ENCODE results near the gene C2CD2.

Gene C2CD2

DNA sequence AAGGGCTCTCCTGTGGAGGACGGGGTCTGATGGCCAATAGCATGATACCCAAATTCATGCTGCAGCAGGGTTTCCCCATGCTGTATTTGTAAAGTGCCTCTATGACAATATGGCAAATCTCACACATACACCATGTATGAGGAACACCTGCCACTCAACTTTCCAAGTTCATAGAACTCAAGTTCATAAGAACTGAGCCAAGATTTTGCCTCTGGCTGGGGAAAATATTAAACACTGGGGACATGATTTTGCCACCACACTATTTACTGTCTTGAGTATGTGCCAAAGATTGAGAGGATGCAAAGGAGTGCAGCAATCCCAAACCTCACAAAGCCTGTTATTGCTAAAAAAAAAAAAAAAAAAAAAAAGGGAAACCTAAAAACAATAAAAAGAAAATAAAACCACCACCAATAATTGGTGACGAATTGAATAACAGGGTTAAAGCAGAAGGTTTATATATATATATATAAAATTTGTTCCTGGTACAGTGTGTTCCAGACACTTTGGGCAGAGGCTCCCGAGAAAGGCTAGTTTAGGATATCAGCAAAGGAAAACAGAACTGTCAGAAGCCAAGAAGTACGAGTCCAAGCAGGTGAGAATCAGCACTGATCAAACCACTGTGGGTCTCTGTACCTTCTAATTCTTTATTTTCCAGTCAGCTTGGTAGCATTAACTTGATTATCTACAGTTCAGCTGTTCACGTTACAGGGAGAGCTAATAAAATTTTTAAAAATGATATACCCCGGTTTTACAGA lies 32.0 kb upstream of the C2CD2 start:
- no peak for TF ChIP-seq CTCF (IDR thresholded peaks at IDR 0.05; ENCODE audit: insufficient read depth, low read depth, low read length, missing control alignments)
- DNase-seq (ENCODE audit: low read depth) = no peak
- H3K4me3 ChIP-seq (ENCODE audit: low read length) = no peak overlapping the region

- no peak for DNase-seq (ENCODE audit: low read depth)
- TF ChIP-seq CTCF (IDR thresholded peaks at IDR 0.05; ENCODE audit: insufficient read depth, low read depth, low read length, missing control alignments) = no peak
- H3K4me3 ChIP-seq (ENCODE audit: low read length) = no peak overlapping the region
Measured at GRCh38 chr21:41983229-41983628, 29.4 kb upstream of the C2CD2 start.

DNA sequence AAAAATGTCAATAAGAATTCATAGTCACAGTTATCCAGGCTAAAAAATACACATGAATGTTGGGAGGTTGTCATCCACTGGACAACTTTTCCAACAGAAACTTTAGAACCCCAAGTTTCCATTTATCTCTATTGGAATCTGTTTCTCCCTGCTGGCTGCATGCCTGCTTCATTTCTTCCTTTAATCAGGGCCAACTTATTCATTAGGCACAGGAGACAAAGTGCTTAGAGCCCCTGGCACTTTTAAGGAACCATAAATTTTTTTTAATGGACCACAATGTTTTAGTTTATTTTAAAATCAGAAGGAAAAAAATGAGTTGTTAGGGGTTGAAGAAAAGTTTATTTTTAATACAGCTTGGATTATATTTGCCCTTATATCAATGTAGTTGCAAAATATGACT lies 26.7 kb upstream of the C2CD2 start:
- TF ChIP-seq CTCF (IDR thresholded peaks at IDR 0.05; ENCODE audit: insufficient read depth, low read depth, low read length, missing control alignments) = no peak
- H3K4me3 ChIP-seq (ENCODE audit: low read length) = no peak overlapping the region
- DNase-seq (ENCODE audit: low read depth) = no peak

GRCh38 chr21:41979751-41980369 lies 26.0 kb upstream of the C2CD2 start:
- no peak overlapping the region for H3K4me3 ChIP-seq (ENCODE audit: low read length)
- DNase-seq (ENCODE audit: low read depth) = no peak
- TF ChIP-seq CTCF (IDR thresholded peaks at IDR 0.05; ENCODE audit: insufficient read depth, low read depth, low read length, missing control alignments) = no peak

GRCh38 chr21:41979335-41979734 lies 25.5 kb upstream of the C2CD2 start:
- H3K4me3 ChIP-seq (ENCODE audit: low read length) = no peak overlapping the region
- TF ChIP-seq CTCF (IDR thresholded peaks at IDR 0.05; ENCODE audit: insufficient read depth, low read depth, low read length, missing control alignments) = no peak
- no peak for DNase-seq (ENCODE audit: low read depth)

GRCh38 chr21:41977034-41977950 lies 23.5 kb upstream of the C2CD2 start:
- TF ChIP-seq CTCF (IDR thresholded peaks at IDR 0.05; ENCODE audit: insufficient read depth, low read depth, low read length, missing control alignments) = no peak
- no peak for DNase-seq (ENCODE audit: low read depth)
- no peak overlapping the region for H3K4me3 ChIP-seq (ENCODE audit: low read length)
